ENCODE results near the gene LRIT3. TPM values are rescaled to one million over a fixed set of nuclear protein-coding genes. Genes with fewer than 3 reads are reported as not detected.
A peak's percentile ranks its signal among the peaks of the same experiment; 100 is the strongest.

The LRIT3 gene
- total RNA-seq, 2 donors from 2014 or later: not detected

GRCh38 chr4:109879636-109880314 is 31.9 kb downstream of the LRIT3 start:
- intact Hi-C loops (cut with DNase I): no loop called here
- DNase-seq (no peak), ATAC-seq (no peak)

GRCh38 chr4:109886303-109886702 is 38.4 kb downstream of the LRIT3 start:
- no peak for DNase-seq
- intact Hi-C loops (cut with DNase I): no loop called here
- ATAC-seq: no peak

- intact Hi-C loops (cut with DNase I): no loop called here
- DNase-seq (no peak), ATAC-seq (no peak)
These were observed 39.2 kb downstream of the LRIT3 start for GRCh38 chr4:109887071-109887470.

GRCh38 chr4:109890076-109890475 is 42.2 kb downstream of the LRIT3 start:
- intact Hi-C loops (cut with DNase I): no loop called here
- DNase-seq (no peak), ATAC-seq (no peak)

- ATAC-seq: no peak
These were observed 54.8 kb downstream of the LRIT3 start for GRCh38 chr4:109902559-109903251.

GRCh38 chr4:109908731-109909130 is 60.8 kb downstream of the LRIT3 start:
- intact Hi-C loops (cut with DNase I): no loop called here
- DNase-seq (no peak), ATAC-seq (no peak)

More at GRCh38 chr4:109902559-109903251, 54.8 kb downstream of the LRIT3 start:
- no peak for DNase-seq
- intact Hi-C loops (cut with DNase I): no loop called here

GRCh38 chr4:109910256-109910655 is 62.3 kb downstream of the LRIT3 start:
- DNase-seq (no peak), ATAC-seq (no peak)
- intact Hi-C loops (cut with DNase I): no loop called here

- intact Hi-C loops (cut with DNase I): no loop called here
- peak; percentile 21 for DNase-seq
These were observed 65.0 kb downstream of the LRIT3 start, which contains the start of gene EGF for GRCh38 chr4:109912706-109913595. Gene EGF, plus strand, starts transcription at chr4:109912883. Its CDS starts 453 bp downstream, at chr4:109913336.

GRCh38 chr4:109913596-109914241 is 65.8 kb downstream of the LRIT3 start:
- intact Hi-C loops (cut with DNase I): no loop called here
- DNase-seq (no peak), ATAC-seq (no peak)

More at GRCh38 chr4:109912706-109913595, 65.0 kb downstream of the LRIT3 start, which contains the start of gene EGF:
- peak; percentile 81 to 88 for ATAC-seq

- DNase-seq (no peak), ATAC-seq (no peak)
- intact Hi-C loops (cut with DNase I): no loop called here
These were observed 66.4 kb downstream of the LRIT3 start for GRCh38 chr4:109914322-109914721.

- intact Hi-C loops (cut with DNase I): no loop called here
- ATAC-seq (no peak), DNase-seq (no peak)
These were observed 67.6 kb downstream of the LRIT3 start for GRCh38 chr4:109915385-109916026.

GRCh38 chr4:109916027-109916409 is 68.1 kb downstream of the LRIT3 start:
- intact Hi-C loops (cut with DNase I): no loop called here
- DNase-seq (no peak), ATAC-seq (no peak)

GRCh38 chr4:109921384-109921808 is 73.5 kb downstream of the LRIT3 start:
- no peak for DNase-seq
- intact Hi-C loops (cut with DNase I): no loop called here
- ATAC-seq: peak in 1 of 2 donors; percentile 58

Other genes with a start within 250 kb of the LRIT3 start
- gene CASP6, start 144.7 kb upstream of the LRIT3 start, total RNA-seq: 10 to 100 TPM in 1 of 2 donors, 1 to 10 TPM in 1; 7.6 to 15.8 TPM
- 10 to 100 TPM; 59.4 to 63.1 TPM for gene PLA2G12A, start 118.0 kb upstream of the LRIT3 start, total RNA-seq
- 10 to 100 TPM; 22.6 to 23.2 TPM for gene CFI, start 46.1 kb upstream of the LRIT3 start, total RNA-seq
- 10 to 100 TPM in 1 of 2 donors, 1 to 10 TPM in 1; 9.6 to 12.0 TPM for gene GAR1, start 32.3 kb upstream of the LRIT3 start, total RNA-seq
- gene RRH, start 20.1 kb upstream of the LRIT3 start, total RNA-seq: not detected
- 10 to 100 TPM in 1 of 2 donors, 1 to 10 TPM in 1; 8.3 to 12.4 TPM for gene EGF, start 64.8 kb downstream of the LRIT3 start, total RNA-seq

Measured in left cardiac atrium (tissue), 4 donors.